WERI-Rb-1 (cell line): ENCODE measurements around the gene TMPRSS2.

ENCODE experiments used
- DNase-seq: peaks from one replicate; pipeline ENCODE4 v3.0.0-alpha.2; 2020
- H3K27ac ChIP-seq: fragments of 250-450 bp; sonication (Bioruptor Pico); 2 replicates; pipeline ENCODE4 v1.5.1; 2020; ENCODE audit warnings: mild to moderate bottlenecking, moderate library complexity
- H3K27me3 ChIP-seq: fragments of 250-450 bp; sonication (Bioruptor Pico); 2 replicates; pipeline ENCODE4 v1.5.1; 2021; ENCODE audit warnings: mild to moderate bottlenecking, low read depth, moderate library complexity; ENCODE audit not compliant: insufficient read depth, severe bottlenecking
- H3K36me3 ChIP-seq: fragments of 250-450 bp; sonication (Bioruptor Pico); 2 replicates; pipeline ENCODE4 v1.5.1; 2020; ENCODE audit warnings: mild to moderate bottlenecking, moderate library complexity
- H3K4me3 ChIP-seq: 2 replicates; pipeline ENCODE4 v1.5.1; 2011; ENCODE audit warnings: low read depth, mild to moderate bottlenecking, control low read depth, low read length
- H3K9me3 ChIP-seq: fragments of 250-450 bp; sonication (Bioruptor Pico); 2 replicates; pipeline ENCODE4 v1.5.1; 2021; ENCODE audit warnings: mild to moderate bottlenecking, moderate library complexity; ENCODE audit not compliant: severe bottlenecking
- CTCF ChIP-seq: IDR thresholded peaks from 2 replicates; pipeline ENCODE4 v1.5.1; 2011; ENCODE audit warnings: low read depth, mild to moderate bottlenecking, control low read depth, inconsistent platforms, low read length

TMPRSS2 gene

GRCh38 chr21:41530366-41530765, 22.4 kb upstream of the TMPRSS2 start:
- Histone ChIP-seq H3K9me3 (peaks cover 7% of the 10 kb centered on the region), H3K27ac (no peak overlapping the region)
- no peak for DNase-seq

DNA sequence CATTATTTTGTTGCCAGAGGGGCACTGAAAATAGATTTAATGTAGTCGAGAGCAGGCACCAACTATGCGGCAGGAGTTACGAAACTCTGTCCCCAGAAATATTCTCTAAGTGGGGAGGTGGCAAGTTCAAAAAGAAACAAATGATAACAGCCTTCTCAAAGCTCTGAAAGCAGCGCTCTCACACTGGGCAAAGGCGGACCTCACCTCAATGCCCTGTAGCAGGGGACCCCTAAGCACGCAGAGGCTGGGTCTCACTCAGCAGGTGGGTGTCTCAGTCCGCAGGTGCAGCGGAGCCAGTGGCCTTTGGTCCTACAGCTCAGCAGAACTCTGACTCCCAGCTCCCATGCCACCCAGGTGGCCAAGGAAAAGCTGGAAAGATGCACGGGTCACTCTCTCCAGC, 21.8 kb upstream of the TMPRSS2 start:
- no peak overlapping the region for H3K27ac ChIP-seq
- TF ChIP-seq CTCF: no peak
- no peak for DNase-seq
- peaks cover 7% of the 10 kb centered on the region for H3K9me3 ChIP-seq
- H3K36me3 ChIP-seq: no peaks in the 10 kb centered on the region
- H3K4me3 ChIP-seq: no peak overlapping the region
- no peaks in the 10 kb centered on the region for H3K27me3 ChIP-seq

More at GRCh38 chr21:41530366-41530765, 22.4 kb upstream of the TMPRSS2 start:
- Histone ChIP-seq H3K36me3 (no peaks in the 10 kb centered on the region), H3K27me3 (no peaks in the 10 kb centered on the region), H3K4me3 (no peak overlapping the region)
- TF ChIP-seq CTCF: no peak

DNA sequence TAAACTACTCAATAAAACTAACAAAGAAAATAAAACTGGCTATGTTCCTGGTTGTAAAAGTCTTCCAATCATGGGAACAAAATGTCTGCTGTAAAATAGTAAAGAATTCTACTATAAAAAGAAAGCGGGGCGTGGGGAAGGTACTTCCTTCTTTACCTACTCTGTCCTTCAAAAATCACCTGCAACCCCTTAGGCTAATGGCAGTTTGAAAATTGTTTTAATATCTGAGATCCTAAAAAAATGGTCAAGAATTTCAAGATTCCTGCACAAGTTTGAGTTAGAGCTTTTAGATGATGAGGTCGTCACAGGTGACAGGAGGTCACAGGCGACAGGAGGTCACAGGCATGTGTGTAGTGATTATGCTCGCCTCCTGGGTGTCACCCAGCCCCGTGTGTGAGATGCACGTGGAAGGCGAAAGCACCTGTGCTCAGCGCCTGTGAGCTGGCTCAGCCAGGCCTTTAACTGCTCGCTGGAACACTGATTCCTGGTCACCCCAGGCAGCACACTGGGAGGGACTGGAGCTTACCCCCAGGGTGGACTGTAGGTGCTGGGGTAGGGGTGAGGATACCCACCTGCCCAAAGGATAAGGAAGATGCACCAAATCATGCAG, 18.6 kb upstream of the TMPRSS2 start:
- H3K4me3 ChIP-seq: no peak overlapping the region
- no peaks in the 10 kb centered on the region for H3K9me3 ChIP-seq
- no peak overlapping the region for H3K27ac ChIP-seq
- no peak for TF ChIP-seq CTCF
- H3K36me3 ChIP-seq: no peaks in the 10 kb centered on the region
- H3K27me3 ChIP-seq: no peaks in the 10 kb centered on the region
- DNase-seq: no peak

- no peak overlapping the region for H3K4me3 ChIP-seq
- H3K27ac ChIP-seq: no peak overlapping the region
- no peak for TF ChIP-seq CTCF
- no peaks in the 10 kb centered on the region for H3K9me3 ChIP-seq
- no peaks in the 10 kb centered on the region for H3K27me3 ChIP-seq
- H3K36me3 ChIP-seq: no peaks in the 10 kb centered on the region
- DNase-seq: no peak
Observed at GRCh38 chr21:41523175-41523574, 15.2 kb upstream of the TMPRSS2 start.

DNA sequence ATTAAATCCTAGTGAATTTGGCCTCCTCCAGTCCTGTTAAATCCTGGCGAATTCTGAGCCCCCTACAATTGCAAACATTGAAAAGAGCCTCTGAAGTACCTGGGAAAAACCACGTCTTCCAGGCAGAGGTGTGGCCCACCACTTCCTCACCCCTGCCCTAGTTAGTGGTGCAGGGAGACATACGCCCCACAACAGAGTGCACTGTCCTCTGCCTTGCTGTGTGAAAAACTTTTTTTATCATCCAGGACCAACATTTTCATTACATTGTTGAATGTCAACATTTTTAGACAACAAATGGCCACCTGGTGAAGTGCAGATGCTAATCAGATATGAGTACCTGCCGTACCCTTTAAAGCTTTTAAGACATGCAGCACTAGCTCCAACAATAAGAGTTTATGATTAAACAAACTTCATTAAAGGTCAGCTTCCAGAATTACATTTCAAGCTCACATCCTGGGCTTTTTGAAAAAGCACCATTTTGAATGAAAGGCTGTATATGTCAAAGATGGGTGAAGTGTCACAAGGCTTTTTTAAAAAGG, 13.6 kb upstream of the TMPRSS2 start:
- peaks cover 7% of the 10 kb centered on the region for H3K9me3 ChIP-seq
- no peak for TF ChIP-seq CTCF
- no peaks in the 10 kb centered on the region for H3K36me3 ChIP-seq
- H3K4me3 ChIP-seq: no peak overlapping the region
- H3K27ac ChIP-seq: no peak overlapping the region
- no peak for DNase-seq
- no peaks in the 10 kb centered on the region for H3K27me3 ChIP-seq
